GM19438 (cell line): ENCODE results near the gene GLMN.

Experiments
- ATAC-seq: cut with Tn5 transposase; IDR thresholded peaks from one replicate; pipeline ENCODE4 v1.9.1; 2021; ENCODE audit warnings: low read depth; ENCODE audit not compliant: unreplicated experiment

The GLMN gene

DNA sequence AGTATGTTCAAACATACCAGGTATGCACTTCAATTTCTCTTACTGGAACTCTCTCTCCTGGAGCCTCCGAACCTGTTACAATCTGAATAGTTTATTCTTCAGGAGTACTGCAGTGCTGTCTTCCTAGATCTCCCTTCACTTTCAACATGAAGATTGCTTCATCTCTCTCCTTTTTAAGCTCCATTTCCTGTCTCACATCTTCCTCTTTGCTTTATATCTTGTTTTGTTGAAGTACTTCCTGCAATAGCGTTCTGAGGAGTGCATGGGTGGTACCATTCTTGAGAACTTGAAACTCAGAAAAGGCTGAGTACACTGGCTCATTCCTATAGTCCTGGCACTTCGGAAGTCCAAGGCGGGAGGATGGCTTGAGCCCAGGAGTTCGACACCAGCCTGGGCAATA lies 96.8 kb downstream of the GLMN start:
- ATAC-seq = no peak
